NB4 (cell line): Measurements from ENCODE around the gene GABBR2.

Experiments used
- CTCF ChIP-seq: IDR thresholded peaks from one replicate; pipeline ENCODE4 v1.5.1; 2012; ENCODE audit warnings: low read depth, low read length
- POLR2A ChIP-seq: IDR thresholded peaks from 2 replicates; pipeline ENCODE4 v1.6.1; 2011; ENCODE audit warnings: mild to moderate bottlenecking; ENCODE audit not compliant: insufficient read length; ENCODE audit errors: extremely low read depth

GRCh38 chr9:98720402-98720801 lies 11.7 kb upstream of the GABBR2 start:
- TF ChIP-seq POLR2A (no peak), CTCF (no peak)
